ENCODE data around the gene PPA2. TPM values are rescaled to one million over a fixed set of nuclear protein-coding genes. Genes with fewer than 3 reads are reported as not detected.
A peak's percentile ranks its signal among the peaks of the same experiment; 100 is the strongest.

The PPA2 gene
- total and polyA plus RNA-seq, 2 donors (not counting 1 experiment from before 2014, with no cell fraction given) = 26.9 to 51.5 TPM

DNA sequence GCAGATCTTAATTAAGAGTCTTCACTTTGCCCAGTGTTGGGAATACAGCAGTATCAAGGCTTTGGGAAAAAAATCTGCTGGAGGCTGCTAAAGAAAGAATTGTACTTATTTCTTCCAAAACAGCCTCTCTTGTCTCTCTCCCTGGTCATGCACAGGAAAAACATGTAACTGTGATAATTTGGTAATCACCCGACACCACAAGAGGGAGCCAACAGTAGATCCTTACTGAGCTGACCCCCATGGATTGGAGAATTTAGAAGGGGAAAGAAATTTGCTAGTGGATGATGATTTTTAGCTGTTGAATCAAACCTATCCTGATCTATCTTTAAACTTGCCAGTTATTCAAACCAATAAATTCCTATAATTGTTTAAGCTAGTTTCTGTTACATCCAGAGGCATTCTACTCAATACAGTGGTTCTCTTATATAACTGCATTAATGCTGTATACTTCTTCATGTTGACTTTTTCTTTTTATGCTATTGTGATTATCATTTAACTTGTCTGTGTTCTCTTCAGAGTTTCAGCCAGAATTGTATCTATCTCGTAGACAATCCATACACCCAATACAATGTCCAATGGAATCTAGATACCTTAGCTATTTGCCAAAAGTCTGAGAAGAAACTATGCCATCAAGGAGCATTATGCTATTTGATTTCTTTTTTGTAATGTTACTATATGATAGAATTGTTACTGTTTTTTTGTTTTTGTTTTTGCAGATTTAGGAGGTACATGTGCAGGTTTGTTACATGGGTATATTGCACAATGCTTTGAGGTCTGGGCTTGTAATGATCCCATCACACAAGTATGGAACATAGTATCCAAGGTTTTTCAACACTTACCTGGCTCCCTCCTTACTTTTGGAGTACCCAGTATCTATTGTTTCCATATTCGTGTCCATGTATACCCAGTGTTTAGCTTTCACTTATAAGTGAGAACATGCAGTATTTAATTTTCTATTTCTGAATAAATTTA lies 47.2 kb upstream of the PPA2 start:
- peak; percentile 40 for DNase-seq
- H3K4me3 ChIP-seq (ENCODE audit: control extremely low read depth in 1 of 5, extremely low read depth in 1 of 5, insufficient read depth in 1 of 5, low read depth in 2 of 5, low read length in 4 of 5) = no peak overlapping the region
- TF ChIP-seq, protein P1, sequence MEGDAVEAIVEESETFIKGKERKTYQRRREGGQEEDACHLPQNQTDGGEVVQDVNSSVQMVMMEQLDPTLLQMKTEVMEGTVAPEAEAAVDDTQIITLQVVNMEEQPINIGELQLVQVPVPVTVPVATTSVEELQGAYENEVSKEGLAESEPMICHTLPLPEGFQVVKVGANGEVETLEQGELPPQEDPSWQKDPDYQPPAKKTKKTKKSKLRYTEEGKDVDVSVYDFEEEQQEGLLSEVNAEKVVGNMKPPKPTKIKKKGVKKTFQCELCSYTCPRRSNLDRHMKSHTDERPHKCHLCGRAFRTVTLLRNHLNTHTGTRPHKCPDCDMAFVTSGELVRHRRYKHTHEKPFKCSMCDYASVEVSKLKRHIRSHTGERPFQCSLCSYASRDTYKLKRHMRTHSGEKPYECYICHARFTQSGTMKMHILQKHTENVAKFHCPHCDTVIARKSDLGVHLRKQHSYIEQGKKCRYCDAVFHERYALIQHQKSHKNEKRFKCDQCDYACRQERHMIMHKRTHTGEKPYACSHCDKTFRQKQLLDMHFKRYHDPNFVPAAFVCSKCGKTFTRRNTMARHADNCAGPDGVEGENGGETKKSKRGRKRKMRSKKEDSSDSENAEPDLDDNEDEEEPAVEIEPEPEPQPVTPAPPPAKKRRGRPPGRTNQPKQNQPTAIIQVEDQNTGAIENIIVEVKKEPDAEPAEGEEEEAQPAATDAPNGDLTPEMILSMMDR (IDR thresholded peaks at IDR 0.05) = peak; percentile 68
- TF ChIP-seq EZH2 (IDR thresholded peaks at IDR 0.05; ENCODE audit: borderline replicate concordance, insufficient read depth, low read depth, low read length, poor library complexity, severe bottlenecking) = no peak
- H3K27ac Mint-ChIP-seq = no peak overlapping the region
- CTCF ChIA-PET = interaction anchor here (0.6 to 3.4 kb wide), 11 partner anchors 10 to 580 kb away, joined by 3 to 39 read pairs (median 4); partner anchors contain the start of gene PPA2
- intact Hi-C loops (cut with micrococcal nuclease) = loop anchor here (1.0 kb wide), 1 partner anchor 194 kb away; no protein-coding TSS in a partner anchor
- no peaks in the 10 kb centered on the region for H3K4me1 Mint-ChIP-seq
- H3K27me3 Mint-ChIP-seq = peaks cover 3% of the 10 kb centered on the region
- no peak overlapping the region for H2AFZ ChIP-seq (ENCODE audit: insufficient read depth, low read depth, low read length, poor library complexity, severe bottlenecking)
- no peak overlapping the region for H3K27ac ChIP-seq (ENCODE audit: low read length in 2 of 2)
- WGBS (ENCODE audit: insufficient coverage) = no CpG with 5 or more reads among the region's 3 CpGs
- H3K4me2 ChIP-seq (replicated peaks; ENCODE audit: low read depth, low read length, poor library complexity, severe bottlenecking) = no peak overlapping the region
- no peaks in the 10 kb centered on the region for H4K20me1 ChIP-seq (ENCODE audit: control insufficient read depth, insufficient read depth, low read length, poor library complexity, severe bottlenecking)
- no peak overlapping the region for H3K9ac ChIP-seq (ENCODE audit: low read length)
- POLR2A ChIA-PET = interaction anchor here (0.5 kb wide), 1 partner anchor 189 kb away, joined by 5 read pairs; no protein-coding TSS in a partner anchor
- H3K27me3 ChIP-seq (replicated peaks in 1 of 4; ENCODE audit: control extremely low read depth in 1 of 4, control insufficient read depth in 3 of 4, insufficient read depth in 4 of 4, low read length in 3 of 4) = peaks cover 0 to 4% (median under 1%) of the 10 kb centered on the region in 4 experiments
- no peaks in the 10 kb centered on the region for H3K9me3 ChIP-seq (ENCODE audit: control extremely low read depth in 1 of 3, control insufficient read depth in 2 of 3, insufficient read depth in 1 of 3, low read length in 2 of 3)
- H3K9me3 Mint-ChIP-seq (ENCODE audit: insufficient read depth) = no peaks in the 10 kb centered on the region
- no peak overlapping the region for H3K4me3 Mint-ChIP-seq
- H3K4me1 ChIP-seq (ENCODE audit: control insufficient read depth in 2 of 2, insufficient read depth in 2 of 2, low read length in 2 of 2) = no peaks in the 10 kb centered on the region
- no peak for ATAC-seq (ENCODE audit: low read depth)
- no peaks in the 10 kb centered on the region for H3K79me2 ChIP-seq (ENCODE audit: control insufficient read depth, insufficient read depth, low read length)
- no peaks in the 10 kb centered on the region for H3K36me3 ChIP-seq (replicated peaks in 1 of 2; ENCODE audit: control extremely low read depth in 1 of 2, control insufficient read depth in 1 of 2, extremely low read depth in 1 of 2, insufficient read depth in 2 of 2, low read length in 1 of 2)

DNA sequence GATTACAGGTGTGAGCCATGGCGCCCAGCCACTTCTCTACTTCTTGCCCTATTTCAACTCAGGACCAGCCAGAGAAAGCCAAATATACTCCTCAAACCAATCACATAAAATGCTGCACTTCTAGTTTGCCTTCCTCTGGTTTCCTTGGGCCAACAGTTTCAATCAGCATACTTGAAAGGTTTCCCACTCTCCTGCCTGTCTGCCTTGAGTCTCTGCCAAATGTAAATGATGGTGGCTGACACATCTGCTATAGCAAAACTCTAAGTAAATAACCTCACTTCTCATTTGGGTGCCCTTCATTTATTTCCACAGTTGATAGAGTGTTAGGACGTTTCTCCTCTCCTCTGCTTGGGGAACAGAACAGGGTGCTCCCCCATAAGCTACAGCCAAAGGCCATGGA lies 36.4 kb upstream of the PPA2 start:
- ChIA-PET POLR2A (no interaction called here), CTCF (no interaction called here)
- no peaks in the 10 kb centered on the region for H3K9me3 ChIP-seq (ENCODE audit: control extremely low read depth in 1 of 3, control insufficient read depth in 2 of 3, insufficient read depth in 1 of 3, low read length in 2 of 3)
- Mint-ChIP-seq H3K4me3 (no peak overlapping the region), H3K27me3 (no peaks in the 10 kb centered on the region), H3K27ac (no peak overlapping the region), H3K9me3 (ENCODE audit: insufficient read depth) (peaks cover 1% of the 10 kb centered on the region), H3K4me1 (peaks cover 12% of the 10 kb centered on the region)
- no peak for TF ChIP-seq EZH2 (IDR thresholded peaks at IDR 0.05; ENCODE audit: borderline replicate concordance, insufficient read depth, low read depth, low read length, poor library complexity, severe bottlenecking)
- TF ChIP-seq, protein P1 (IDR thresholded peaks at IDR 0.05) = no peak
- no peaks in the 10 kb centered on the region for H3K79me2 ChIP-seq (ENCODE audit: control insufficient read depth, insufficient read depth, low read length)
- no peak for DNase-seq
- no peak overlapping the region for H2AFZ ChIP-seq (ENCODE audit: insufficient read depth, low read depth, low read length, poor library complexity, severe bottlenecking)
- no peaks in the 10 kb centered on the region for H3K27me3 ChIP-seq (replicated peaks in 1 of 4; ENCODE audit: control extremely low read depth in 1 of 4, control insufficient read depth in 3 of 4, insufficient read depth in 4 of 4, low read length in 3 of 4)
- WGBS (ENCODE audit: insufficient coverage) = no CpG with 5 or more reads among the region's 2 CpGs
- no peak overlapping the region for H3K27ac ChIP-seq (ENCODE audit: low read length in 2 of 2)
- H3K4me1 ChIP-seq (ENCODE audit: control insufficient read depth in 2 of 2, insufficient read depth in 2 of 2, low read length in 2 of 2) = no peaks in the 10 kb centered on the region
- no peak overlapping the region for H3K9ac ChIP-seq (ENCODE audit: low read length)
- no peak overlapping the region for H3K4me2 ChIP-seq (replicated peaks; ENCODE audit: low read depth, low read length, poor library complexity, severe bottlenecking)
- intact Hi-C loops (cut with micrococcal nuclease) = no loop called here
- H4K20me1 ChIP-seq (ENCODE audit: control insufficient read depth, insufficient read depth, low read length, poor library complexity, severe bottlenecking) = no peaks in the 10 kb centered on the region
- ATAC-seq (ENCODE audit: low read depth) = no peak
- H3K4me3 ChIP-seq (ENCODE audit: control extremely low read depth in 1 of 5, extremely low read depth in 1 of 5, insufficient read depth in 1 of 5, low read depth in 2 of 5, low read length in 4 of 5) = no peak overlapping the region
- no peaks in the 10 kb centered on the region for H3K36me3 ChIP-seq (replicated peaks in 1 of 2; ENCODE audit: control extremely low read depth in 1 of 2, control insufficient read depth in 1 of 2, extremely low read depth in 1 of 2, insufficient read depth in 2 of 2, low read length in 1 of 2)

Data from B cell (primary cell).